NCI-H1436 (cell line): ENCODE results near the gene RSBN1L.

Source experiments
- DNase-seq: peaks from one replicate; lab custom pipeline; 2025; lab: John Stamatoyannopoulos, UW

Gene RSBN1L

DNA sequence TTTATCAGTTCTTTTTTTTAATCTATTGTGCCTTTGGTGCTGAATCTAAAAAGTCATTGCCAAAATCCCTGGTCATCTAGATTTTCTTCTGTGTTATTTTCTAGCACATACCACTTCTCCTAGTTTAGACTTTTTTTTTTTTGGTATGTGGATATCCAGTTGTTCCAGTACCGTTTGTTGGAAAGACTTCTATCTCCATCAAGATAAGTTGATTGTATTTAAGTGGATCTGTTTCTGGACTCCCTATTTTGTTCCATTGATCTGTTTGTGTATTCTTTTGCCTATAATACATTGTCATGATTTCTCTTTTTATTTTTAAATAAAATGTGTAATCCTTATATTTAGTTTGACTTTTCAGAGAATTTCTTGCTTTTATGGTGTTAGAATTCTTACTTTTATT is 35.5 kb downstream of the RSBN1L start:
- DNase-seq, result no peak

DNA sequence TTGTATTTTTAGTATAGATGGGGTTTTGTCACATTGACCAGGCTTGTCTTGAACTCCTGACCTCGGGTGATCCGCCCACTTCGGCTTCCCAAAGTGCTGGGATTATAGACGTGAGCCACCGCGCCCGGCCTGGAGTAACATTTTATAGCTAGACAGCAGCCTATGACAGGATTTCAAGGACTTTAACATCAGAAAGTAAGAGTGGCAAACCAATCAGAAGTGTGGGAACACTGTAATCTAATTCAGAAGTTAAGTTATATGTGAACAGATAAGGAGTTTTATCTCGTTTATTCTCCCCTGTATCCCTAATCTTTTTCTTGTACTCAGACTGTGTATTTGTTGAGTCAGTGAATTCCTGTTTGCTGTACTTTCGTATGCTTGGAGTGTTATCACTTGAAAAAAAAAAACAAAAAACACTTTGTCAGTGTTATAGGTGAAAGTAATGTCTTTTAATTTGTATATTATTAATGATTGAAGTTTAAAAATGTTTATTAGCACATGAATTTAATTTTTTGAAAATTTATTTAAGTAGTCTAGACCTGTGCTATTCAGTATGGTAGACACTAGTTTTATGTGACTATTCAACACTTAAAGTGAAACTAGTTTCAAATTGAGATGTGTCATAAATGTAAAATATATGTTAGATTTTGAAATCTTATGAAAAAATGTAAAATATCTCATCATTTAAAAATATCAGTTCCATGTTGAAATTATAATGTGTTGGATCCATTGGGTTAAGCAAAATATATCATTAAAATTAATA is 38.6 kb downstream of the RSBN1L start:
- DNase-seq, result no peak

DNA sequence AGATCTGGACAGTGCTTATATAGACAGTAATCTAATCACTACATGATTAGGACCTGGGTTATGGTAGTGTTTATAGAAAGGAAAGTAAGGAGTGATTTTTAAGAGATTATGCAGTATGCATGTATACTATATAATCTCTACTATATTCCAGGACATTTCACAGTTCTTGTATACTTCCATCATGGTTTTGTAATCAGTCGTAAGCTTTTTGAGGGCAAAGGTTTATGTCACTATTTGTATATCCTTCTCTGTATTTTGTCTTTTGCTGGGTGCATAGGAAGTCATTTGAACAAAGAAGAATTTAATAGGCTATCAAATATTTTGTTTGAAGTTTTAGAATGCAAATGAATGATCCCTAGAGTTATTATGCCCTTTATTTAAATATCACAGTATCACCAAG is 39.2 kb downstream of the RSBN1L start:
- DNase-seq, result no peak

DNA sequence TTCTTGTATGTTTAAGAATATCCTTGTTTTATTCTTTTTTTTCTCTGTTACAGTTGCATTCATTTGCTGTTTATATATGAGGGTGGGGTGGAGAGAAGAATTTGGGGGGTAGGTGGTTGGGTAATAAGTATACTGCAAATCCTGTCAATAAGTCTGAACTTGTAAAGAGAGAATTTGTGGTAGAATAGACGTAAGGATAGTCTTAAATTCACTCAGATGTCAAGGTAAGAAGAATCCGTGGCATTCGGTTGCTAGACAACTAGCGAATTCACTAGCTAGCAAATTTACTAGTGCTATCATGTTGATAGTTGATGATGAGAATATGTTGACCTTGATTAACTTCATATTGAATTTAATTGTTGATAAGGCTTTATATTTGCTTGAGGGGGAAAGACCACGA is 40.7 kb downstream of the RSBN1L start:
- no peak for DNase-seq

DNA sequence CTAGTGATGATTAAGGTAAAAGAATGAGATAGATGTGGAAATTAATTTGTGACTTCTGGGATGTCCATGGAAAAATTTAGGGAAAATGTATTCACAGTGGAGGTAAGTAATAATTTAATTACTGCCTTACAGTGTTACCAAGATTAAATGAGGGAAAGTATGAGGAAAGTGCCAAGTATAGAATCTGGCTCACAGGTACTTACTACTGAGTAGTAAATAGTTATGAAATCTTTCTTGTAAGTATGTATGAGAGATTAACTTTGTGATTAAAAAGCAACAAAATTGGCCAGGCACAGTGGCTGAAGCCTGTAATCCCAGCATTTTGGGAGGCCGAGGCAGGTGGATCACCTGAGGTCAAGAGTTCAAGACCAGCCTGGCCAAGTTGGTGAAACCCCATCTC is 42.1 kb downstream of the RSBN1L start:
- no peak for DNase-seq

DNA sequence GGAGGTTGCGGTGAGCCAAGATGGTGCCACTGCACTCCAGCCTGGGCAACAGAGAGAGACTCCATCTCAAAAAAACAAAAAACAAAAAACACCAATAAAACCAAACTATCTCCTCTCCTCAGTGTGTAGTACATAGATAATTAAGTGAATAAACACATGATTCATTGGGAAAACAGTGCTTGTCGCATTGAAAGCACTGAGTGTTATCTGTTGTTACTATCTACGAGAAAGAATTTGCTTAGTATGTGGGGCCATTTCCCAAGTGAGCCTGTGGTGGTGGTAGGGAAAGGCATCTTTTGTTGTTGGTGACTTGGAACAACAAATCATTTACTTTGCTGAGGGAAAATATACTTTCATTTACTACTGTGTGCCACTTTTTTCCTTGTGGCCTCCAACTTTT is 42.6 kb downstream of the RSBN1L start:
- no peak for DNase-seq

DNA sequence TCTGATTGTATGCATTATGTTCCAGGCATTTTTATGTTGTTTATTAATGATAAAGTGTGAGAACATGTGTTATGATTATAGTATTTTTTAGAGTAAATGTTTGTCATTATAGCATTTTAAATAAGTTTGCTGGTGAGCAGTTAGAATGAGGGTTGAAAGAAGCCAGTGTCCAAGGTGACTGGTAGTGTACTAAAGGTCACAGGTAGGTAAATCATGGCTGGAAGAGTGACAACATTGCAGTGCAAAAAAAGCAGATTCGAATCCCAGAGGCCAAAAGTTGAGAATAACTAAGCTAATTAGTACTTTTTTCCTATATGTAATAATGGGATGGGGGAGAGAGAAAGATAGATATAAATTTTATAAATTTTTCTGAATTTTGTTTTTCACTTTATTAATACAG is 44.0 kb downstream of the RSBN1L start:
- no peak for DNase-seq

DNA sequence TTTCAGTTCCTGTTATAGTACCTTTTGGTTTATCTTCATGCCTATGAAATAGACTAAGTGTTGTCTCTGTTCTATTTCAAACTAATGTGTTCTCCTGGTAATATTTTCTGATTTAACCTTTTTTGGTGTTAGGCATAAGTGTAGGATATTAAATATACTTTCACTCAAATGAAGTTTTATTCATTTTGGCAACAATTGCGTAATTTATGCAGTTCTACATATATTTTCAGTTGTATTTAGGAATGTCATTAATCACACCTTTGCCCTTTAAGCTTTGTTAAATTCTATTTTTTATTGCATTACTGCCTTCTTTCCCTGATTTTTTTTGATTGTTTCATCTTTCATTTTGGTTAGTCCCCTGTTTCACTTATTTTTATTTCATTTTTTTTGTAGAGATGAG is 47.3 kb downstream of the RSBN1L start:
- no peak for DNase-seq

DNA sequence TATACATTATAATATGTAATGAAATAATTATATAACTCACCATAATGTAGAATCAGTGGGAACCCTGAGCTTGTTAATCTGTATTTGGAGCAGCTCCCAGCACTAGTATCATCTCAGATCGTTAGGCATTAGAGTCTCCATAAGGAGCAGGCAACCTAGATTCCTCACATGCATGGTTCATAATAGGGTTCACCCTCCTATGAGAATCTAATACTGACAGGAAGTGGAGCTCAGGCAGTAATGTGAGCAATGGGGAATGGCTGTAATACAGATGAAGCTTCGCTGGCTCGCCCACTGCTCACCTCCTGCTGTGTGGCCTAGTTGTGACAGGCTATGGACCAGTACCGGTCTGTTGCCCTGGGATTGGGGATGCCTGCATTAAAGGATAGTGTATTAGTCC is 49.5 kb downstream of the RSBN1L start:
- no peak for DNase-seq

DNA sequence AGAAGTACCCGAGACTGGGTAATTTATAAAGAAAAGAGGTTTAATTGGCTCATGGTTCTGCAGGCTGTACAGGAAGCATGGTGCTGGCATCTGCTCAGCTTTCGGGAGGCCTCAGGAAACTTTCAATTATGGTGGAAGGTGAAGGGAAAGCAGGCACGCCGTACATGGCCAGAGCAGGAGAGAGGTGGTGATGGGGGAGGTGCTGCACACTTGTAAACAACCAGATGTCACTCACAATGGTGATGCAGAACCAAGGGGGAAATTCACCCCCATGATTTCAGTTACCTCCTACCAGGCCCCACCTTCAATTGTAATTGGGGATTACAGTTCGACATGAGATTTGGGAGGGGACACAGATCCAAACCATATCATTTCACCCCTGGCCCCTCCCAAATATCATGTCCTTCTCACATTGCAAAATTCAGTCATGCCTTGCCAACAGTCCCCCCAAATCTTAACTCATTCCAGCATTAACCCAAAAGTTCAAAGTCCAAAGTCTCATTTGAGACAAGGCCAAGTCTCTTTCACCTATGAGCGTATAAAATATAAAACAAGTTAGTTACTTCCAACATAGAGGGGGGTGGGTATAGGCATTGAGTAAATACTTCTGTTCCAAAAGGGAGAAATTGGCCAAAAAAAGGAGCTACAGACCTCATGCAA is 50.0 kb downstream of the RSBN1L start:
- no peak for DNase-seq

DNA sequence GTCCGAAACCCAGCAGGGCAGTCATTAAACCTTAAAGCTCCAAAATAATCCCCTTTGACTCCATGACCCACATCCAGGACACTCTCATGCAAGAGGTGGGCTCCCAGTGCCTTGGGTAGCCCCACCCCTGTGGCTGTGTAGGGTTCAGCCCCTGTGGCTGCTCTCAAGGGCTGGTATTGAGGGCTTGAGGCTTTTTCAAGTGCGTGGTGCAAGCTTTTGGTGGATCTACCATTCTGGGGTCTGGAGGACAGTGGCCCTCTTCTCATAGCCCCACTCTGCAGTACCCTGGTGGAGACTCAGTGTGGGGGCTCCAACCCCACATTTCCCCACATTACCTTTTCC is 50.5 kb downstream of the RSBN1L start:
- DNase-seq, result no peak

DNA sequence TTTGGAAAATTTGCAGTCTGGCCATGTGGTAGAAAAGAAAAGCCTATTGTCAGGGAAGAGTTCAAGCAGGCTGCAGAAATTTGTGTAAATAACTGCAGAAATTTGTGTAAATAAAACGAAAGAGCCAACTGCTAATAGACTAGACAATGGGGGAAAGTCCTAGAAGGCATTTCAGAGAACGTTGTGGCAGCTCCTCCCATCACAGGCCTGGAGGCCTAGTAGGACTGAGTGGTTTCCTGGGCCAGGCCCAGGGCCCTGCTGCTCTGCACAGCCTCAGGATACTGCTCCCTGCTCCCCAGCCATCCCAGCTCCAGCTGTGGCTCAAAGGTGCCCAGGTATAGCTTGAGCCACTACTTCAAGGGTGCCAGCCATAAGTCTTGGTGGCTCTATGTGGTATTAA is 50.9 kb downstream of the RSBN1L start:
- DNase-seq, result no peak

DNA sequence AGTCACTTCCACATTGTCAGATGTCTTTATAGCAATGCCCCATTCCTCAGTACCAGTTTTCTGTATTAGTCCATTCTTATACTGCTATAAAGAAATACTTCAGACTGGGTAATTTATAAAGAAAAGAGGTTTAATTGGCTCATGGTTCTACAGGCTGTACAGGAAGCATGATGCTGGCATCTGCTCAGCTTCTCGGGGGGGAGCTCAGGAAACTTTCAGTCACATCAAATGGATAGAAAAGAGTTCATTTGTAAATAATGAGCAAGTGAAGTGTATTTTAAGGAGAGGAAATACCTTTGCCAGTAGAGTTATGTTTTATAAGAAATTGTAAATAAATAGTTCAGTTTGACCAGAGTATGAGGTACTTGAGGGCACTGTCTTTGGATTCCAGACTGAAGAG is 51.5 kb downstream of the RSBN1L start:
- DNase-seq, result no peak

DNA sequence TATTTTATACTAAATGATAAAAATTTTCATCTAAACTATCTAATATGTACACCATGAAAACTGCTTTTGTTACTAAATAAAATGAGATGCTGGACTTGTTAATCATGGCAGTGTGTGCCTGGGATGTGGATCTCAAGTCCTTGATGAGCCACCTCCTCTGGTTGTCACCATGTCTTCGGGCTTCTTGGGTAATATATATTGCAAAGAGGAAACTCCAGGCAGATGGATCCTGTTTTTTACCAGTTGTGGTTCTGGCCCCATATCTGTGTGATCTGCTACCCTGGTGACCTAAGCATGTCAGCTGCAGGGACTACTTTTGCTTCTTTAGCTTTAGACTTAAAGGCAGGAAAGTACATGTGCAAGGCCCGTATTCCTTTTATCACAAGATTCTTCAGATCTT is 55.8 kb downstream of the RSBN1L start:
- no peak for DNase-seq

DNA sequence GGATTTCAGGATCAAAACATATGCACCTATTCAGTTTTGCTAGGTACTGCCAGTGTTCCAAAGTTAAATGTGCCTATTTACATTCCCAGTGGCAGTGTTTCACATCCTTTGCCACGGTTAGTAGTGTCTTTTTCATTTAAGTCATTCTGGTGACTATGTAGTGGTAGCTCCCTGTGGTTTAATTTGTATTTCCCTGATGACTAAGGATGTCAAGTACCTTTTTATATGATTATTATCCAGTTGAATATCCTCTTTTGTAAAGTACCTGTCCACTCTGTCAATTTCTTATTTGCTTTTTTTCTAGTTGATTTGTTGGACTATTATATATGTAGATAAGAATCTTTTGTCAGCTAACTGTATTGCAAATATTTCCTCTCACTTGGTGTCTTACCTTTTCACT is 56.9 kb downstream of the RSBN1L start:
- no peak for DNase-seq

DNA sequence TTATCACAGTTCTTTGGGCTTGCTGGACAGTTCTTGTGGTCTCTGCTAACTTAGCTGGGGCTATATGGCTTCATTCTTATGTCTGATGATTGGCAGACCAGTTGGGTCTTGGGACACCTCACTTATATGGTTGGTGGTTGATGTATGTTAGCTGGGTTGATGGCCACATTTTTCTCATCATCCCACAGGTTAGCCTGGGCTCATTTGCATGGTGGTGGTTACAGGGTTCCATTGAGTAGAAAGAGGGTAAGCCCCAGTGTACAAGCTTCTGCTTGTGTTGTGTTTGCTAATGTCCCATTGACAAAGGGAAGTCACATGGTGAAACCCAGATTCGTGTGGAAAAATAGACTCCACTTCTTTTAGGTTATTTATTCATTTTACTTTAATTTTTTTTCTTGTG is 61.3 kb downstream of the RSBN1L start:
- no peak for DNase-seq

DNA sequence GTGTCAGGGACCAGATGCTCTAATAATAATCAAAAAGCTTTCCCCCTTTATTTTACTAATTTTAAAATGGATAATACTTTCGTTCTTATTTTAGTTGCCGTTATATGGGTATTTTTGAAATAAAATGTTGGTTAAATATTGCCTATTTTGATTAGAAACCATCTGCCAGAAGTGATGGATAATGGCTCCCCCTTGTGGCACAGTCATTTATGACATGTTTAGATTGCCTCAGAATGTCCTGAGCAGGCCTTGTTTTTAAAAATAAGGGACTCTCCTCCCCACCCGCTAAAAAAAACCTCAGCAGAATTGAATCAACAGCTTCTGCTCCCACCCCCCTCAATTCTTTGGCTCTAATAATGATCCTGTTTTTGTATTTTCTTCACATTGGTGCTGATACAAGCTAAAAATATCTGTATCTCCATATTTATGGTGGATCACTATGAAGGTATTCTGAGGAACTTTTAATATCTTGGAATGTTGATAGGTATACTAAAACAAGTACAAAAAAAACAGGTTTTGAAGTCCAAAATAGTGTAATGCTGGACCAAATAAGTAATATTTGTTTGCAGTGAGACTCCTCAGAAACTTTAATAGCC is 63.1 kb downstream of the RSBN1L start:
- DNase-seq, result peak; percentile 40

DNA sequence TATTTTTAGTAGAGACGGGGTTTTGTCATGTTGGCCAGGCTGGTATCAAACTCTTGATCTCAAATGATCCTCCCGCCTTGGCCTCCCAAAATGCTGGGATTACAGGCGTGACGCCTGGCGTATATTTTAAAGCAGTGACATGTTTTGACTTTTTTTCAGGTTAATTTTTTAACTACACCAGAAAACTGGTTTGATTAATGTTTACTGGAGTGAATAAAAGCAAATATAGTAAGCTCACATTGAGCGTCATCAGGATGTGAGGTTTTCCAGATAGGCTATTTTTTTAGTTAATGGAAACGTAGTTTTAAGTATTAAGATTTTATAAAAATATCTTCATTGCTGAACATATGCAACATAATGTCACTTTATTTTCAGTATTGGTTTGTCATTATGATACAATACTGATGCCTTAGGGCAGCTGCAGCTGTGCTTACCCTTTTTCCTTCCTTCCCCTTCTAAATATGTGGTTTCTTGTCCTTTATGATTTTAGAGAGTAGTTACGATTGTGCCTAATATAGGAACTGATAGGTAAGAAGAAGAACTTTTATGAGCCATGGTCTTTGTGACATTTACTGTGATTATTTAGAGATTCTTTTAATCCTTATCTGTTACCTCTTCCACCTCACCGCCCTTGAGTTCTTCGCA is 64.7 kb downstream of the RSBN1L start:
- no peak for DNase-seq

DNA sequence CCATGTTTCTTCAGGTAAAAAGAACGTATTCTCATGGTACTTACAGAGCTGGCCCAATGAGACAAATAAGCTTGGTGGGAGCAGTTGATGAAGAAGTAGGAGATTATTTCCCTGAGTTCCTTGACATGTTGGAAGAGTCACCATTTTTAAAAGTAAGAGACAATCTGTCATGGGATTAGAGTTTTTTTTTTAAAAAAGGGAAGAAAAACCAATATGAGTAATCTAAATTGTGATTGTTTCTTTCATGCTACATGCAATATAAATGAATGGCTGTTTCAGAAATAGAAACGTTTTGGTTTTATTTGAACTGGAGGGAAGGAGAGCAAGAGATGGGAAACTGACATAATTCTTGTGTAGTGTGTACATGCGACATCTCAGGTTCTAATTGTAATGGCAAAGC is 69.2 kb downstream of the RSBN1L start:
- DNase-seq, result no peak

DNA sequence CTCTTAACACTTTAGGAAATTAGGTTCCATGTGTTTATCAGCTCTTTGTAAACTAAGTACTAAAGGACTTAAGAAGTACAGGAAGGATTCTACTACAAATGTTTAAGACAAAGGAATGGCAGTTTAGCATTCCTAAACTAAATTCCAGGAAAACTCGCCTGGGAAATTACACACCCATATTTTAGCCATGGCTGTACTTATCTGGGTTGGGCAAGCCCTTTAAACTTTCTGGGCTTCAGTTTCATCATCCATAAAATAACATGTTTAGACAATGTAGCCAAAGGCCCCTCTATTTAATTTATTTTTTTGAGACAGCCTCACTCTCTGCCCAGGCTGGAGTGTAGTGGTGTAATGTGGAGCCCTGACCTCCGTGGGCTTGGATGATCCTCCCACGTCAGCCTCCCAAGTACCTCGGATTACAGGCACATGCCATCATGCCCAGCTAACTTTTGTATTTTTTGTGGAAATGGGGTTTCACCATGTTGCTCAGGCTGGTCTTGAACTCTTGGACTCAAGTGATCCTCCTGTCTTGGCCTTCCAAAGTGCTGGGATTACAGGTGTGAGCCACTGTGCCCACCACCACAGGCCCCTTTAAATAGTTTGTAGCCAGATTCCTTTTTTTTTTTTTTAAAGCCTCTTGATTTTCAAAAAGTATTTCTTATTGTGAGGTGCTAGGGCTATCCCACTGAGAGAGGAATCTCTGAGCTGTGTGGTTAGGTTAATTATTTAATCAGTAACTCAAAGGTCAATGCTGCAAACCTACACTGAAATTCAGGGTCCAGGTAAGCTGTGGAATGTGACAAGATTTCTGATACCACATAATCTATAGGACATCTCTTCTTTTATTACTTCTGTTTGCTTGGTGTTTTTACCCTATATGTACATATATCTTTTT is 69.9 kb downstream of the RSBN1L start:
- no peak for DNase-seq

DNA sequence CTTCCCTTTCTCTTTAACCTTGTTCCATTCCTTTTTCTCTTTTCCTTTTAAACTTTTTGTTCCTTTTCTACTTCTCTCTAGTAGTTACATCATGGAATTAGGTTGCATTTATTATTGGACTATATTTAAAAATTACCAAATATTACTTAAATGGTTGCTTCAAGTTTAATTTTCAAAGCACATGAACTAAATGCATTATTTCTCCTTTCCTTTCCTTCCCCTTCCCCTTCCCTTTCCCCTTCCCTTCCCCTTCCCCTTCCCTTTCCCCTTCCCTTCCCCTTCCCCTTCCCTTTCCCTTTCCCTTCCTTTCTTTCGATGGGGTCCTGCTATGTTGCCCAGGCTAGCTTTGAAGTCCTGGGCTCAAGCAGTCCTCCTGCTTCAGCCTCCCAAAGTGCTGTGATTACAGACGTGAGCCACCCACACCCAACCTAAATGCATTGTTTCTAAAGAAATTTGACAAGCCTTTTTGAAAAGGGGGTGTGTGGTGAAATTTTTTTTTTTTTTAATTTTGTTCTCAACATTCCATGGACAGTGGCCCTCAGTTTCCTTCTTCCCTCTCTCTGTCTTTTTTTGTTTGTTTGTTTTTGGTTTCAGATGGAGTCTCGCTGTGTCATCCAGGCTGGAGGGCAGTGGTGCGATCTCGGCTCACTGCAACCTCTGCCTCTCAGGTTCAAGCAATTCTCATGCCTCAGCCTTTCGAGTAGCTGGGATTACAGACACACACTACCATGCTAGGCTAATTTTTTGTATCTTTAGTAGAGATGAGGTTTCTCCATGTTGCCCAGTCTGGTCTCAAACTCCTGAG is 70.7 kb downstream of the RSBN1L start:
- DNase-seq, result no peak
